Measurements from ENCODE around the gene GPC1. TPM values are rescaled to one million over a fixed set of nuclear protein-coding genes. Genes with fewer than 3 reads are reported as not detected.

GPC1 gene
- total RNA-seq, 2 donors from 2014 or later: 37.8 to 69.7 TPM

DNA sequence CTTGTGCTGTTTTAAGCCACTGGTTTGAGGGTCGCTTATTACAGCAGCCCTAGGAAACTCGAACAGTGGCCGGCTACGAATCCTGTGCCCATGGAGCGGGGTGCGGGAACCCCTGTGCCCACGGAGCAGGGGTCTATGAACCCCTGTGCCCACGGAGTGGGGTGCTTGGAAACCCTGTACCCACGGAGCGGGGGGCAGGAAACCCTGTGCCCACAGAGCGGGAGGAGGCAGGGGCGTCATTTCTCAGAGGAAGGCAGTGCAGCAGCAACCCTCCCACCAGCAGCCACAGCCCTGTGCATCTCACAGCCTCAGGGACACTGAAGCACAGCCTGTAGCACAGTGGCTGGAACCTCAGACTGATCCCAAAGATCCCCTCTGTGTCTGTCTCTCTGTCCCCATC, 34.2 kb upstream of the GPC1 start:
- Mint-ChIP-seq H3K4me3 (no peak overlapping the region), H3K27me3 (ENCODE audit: insufficient read depth) (peaks cover 1% of the 10 kb centered on the region), H3K36me3 (ENCODE audit: low read depth) (no peaks in the 10 kb centered on the region), H3K27ac (no peak overlapping the region), H3K9me3 (no peaks in the 10 kb centered on the region), H3K4me1 (no peaks in the 10 kb centered on the region)
- WGBS, 2 experiments (ENCODE audit: insufficient coverage in 1 of 2, insufficient read length in 1 of 2): 90 to 94% methylated on average over 8 to 12 of the region's 12 CpGs
- Histone ChIP-seq H3K9ac (ENCODE audit: extremely low read depth, low read length, poor library complexity, severe bottlenecking) (no peak overlapping the region), H3K9me3 (ENCODE audit: control insufficient read depth, low read length) (no peaks in the 10 kb centered on the region), H3K27me3 (ENCODE audit: control insufficient read depth, insufficient read depth, low read length, poor library complexity, severe bottlenecking) (no peaks in the 10 kb centered on the region), H3K36me3 (ENCODE audit: control insufficient read depth, insufficient read depth, low read length) (no peaks in the 10 kb centered on the region), H3K4me3 (ENCODE audit: low read length) (no peak overlapping the region), H3K4me1 (ENCODE audit: control insufficient read depth, insufficient read depth, low read length) (no peaks in the 10 kb centered on the region), H3K27ac (ENCODE audit: low read depth, low read length) (no peak overlapping the region)
- TF ChIP-seq, protein P1, sequence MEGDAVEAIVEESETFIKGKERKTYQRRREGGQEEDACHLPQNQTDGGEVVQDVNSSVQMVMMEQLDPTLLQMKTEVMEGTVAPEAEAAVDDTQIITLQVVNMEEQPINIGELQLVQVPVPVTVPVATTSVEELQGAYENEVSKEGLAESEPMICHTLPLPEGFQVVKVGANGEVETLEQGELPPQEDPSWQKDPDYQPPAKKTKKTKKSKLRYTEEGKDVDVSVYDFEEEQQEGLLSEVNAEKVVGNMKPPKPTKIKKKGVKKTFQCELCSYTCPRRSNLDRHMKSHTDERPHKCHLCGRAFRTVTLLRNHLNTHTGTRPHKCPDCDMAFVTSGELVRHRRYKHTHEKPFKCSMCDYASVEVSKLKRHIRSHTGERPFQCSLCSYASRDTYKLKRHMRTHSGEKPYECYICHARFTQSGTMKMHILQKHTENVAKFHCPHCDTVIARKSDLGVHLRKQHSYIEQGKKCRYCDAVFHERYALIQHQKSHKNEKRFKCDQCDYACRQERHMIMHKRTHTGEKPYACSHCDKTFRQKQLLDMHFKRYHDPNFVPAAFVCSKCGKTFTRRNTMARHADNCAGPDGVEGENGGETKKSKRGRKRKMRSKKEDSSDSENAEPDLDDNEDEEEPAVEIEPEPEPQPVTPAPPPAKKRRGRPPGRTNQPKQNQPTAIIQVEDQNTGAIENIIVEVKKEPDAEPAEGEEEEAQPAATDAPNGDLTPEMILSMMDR (conservative IDR thresholded peaks at IDR 0.05): no peak
- no peak for DNase-seq

DNA sequence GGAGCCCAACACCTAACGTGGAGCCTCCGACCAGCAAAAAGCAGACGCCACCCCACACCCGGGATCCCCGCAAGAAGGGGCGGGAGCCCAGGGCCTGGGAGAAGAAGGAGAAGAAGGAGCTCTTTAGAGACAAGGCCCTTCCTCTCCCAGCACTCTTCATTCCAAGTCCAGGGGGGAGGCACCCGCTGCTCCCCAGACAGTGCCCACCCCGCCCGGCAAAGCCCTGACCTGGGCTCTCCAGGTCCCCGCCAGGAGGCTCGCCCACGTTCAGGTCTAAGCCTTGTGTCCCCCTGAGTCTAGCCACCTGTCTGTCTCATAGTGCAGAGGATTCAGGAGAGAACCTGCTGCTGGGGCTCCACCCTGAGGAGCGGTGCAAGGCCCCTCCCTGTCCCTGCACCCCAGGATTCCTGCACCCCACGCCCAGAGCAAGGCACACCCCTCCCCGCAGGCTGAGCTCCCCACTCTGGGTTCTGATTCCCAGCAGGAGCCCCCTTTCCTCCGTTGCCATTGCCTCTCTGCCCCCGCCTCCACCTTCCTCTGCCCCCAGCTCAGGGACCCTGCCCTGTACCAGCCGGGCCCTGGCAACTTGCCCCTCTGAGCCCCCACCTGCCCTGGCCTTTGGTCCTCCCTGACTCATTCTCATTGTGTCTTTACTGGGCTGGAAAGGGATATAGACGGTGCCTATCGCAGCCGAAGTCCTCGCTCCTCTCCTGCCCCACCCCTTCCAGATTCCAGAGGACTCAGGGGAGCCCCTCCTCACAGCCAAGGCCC, 33.5 kb upstream of the GPC1 start:
- no peaks in the 10 kb centered on the region for H3K36me3 Mint-ChIP-seq (ENCODE audit: low read depth)
- H3K4me3 ChIP-seq (ENCODE audit: low read length): no peak overlapping the region
- no peaks in the 10 kb centered on the region for H3K9me3 Mint-ChIP-seq
- no peaks in the 10 kb centered on the region for H3K9me3 ChIP-seq (ENCODE audit: control insufficient read depth, low read length)
- H3K27me3 Mint-ChIP-seq (ENCODE audit: insufficient read depth): peaks cover 1% of the 10 kb centered on the region
- no peak overlapping the region for H3K9ac ChIP-seq (ENCODE audit: extremely low read depth, low read length, poor library complexity, severe bottlenecking)
- no peaks in the 10 kb centered on the region for H3K4me1 Mint-ChIP-seq
- H3K27me3 ChIP-seq (ENCODE audit: control insufficient read depth, insufficient read depth, low read length, poor library complexity, severe bottlenecking): no peaks in the 10 kb centered on the region
- no peak overlapping the region for H3K27ac ChIP-seq (ENCODE audit: low read depth, low read length)
- TF ChIP-seq, protein P1 (conservative IDR thresholded peaks at IDR 0.05): no peak
- no peaks in the 10 kb centered on the region for H3K4me1 ChIP-seq (ENCODE audit: control insufficient read depth, insufficient read depth, low read length)
- no peaks in the 10 kb centered on the region for H3K36me3 ChIP-seq (ENCODE audit: control insufficient read depth, insufficient read depth, low read length)
- WGBS, 2 experiments (ENCODE audit: insufficient coverage in 1 of 2, insufficient read length in 1 of 2): 76 to 85% methylated on average over 8 to 21 of the region's 22 CpGs
- H3K27ac Mint-ChIP-seq: no peak overlapping the region
- no peak overlapping the region for H3K4me3 Mint-ChIP-seq
- DNase-seq: peak; percentile 37

DNA sequence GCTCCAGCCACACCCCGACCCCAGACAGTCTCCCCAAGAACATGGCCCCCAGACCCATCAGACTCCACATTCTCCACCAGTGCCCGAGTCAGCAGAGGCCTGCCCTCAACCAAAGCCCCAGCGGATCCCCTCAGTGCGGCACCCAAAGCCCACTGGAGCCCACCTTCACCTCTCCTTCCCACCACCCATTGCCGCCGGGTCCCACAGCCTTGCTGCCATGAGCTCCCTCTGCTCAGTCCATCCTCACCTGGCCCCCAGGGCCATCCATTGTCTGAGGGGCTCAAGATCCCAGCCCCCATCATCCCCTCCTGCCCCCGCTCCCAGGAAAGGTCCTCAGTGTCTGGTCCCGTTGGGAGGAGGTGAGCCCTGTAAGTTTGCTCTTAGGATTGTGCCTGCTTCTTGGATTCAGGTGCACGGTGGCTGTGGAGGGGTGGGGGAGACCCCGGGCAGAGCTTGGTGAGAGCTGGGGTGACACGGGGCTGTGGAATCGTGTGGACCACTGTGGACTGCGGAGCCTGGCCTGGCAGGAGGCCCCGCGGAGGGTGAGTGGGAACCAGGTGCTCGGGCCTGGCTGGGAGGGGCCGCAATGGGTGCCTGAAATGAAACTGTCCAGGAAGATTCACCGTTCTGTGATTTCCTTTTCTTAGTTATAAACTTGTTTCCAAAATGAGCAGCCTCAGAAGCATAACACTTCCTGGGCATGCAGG, 32.7 kb upstream of the GPC1 start:
- Histone ChIP-seq H3K4me3 (ENCODE audit: low read length) (no peak overlapping the region), H3K36me3 (ENCODE audit: control insufficient read depth, insufficient read depth, low read length) (no peaks in the 10 kb centered on the region), H3K27ac (ENCODE audit: low read depth, low read length) (no peak overlapping the region), H3K9ac (ENCODE audit: extremely low read depth, low read length, poor library complexity, severe bottlenecking) (no peak overlapping the region), H3K27me3 (ENCODE audit: control insufficient read depth, insufficient read depth, low read length, poor library complexity, severe bottlenecking) (no peaks in the 10 kb centered on the region), H3K9me3 (ENCODE audit: control insufficient read depth, low read length) (no peaks in the 10 kb centered on the region), H3K4me1 (ENCODE audit: control insufficient read depth, insufficient read depth, low read length) (no peaks in the 10 kb centered on the region)
- peaks cover 1% of the 10 kb centered on the region for H3K27me3 Mint-ChIP-seq (ENCODE audit: insufficient read depth)
- TF ChIP-seq, protein P1 (conservative IDR thresholded peaks at IDR 0.05): no peak
- 85 to 91% methylated on average over 10 to 18 of the region's 18 CpGs for WGBS, 2 experiments (ENCODE audit: insufficient coverage in 1 of 2, insufficient read length in 1 of 2)
- no peaks in the 10 kb centered on the region for H3K9me3 Mint-ChIP-seq
- H3K36me3 Mint-ChIP-seq (ENCODE audit: low read depth): no peaks in the 10 kb centered on the region
- DNase-seq: peak; percentile 37
- H3K27ac Mint-ChIP-seq: no peak overlapping the region
- H3K4me3 Mint-ChIP-seq: no peak overlapping the region
- no peaks in the 10 kb centered on the region for H3K4me1 Mint-ChIP-seq

Data from endodermal cell (in vitro differentiated cells).